IMR-90 (cell line): ENCODE results near the gene TTC39A.

Source experiments
- CEBPB ChIP-seq: IDR thresholded peaks from 2 replicates; pipeline ENCODE4 v1.6.1; 2012; ENCODE audit warnings: low read depth, low read length, improper control_type of control experiment
- CTCF ChIP-seq: conservative IDR thresholded peaks from 2 replicates; pipeline ENCODE4 v1.5.1; 2012; ENCODE audit warnings: mild to moderate bottlenecking, low read depth, low read length, improper control_type of control experiment
- ELK1 ChIP-seq: fragments of 150-350 bp; IDR thresholded peaks from 2 replicates; pipeline ENCODE4 v1.6.1; 2016; ENCODE audit warnings: low read depth, mild to moderate bottlenecking, low read length, moderate library complexity, borderline replicate concordance
- NFE2L2 ChIP-seq: fragments of 150-350 bp; IDR thresholded peaks from 2 replicates; pipeline ENCODE4 v1.6.1; 2016; ENCODE audit warnings: low read depth, mild to moderate bottlenecking, low read length
- RAD21 ChIP-seq: IDR thresholded peaks from 2 replicates; pipeline ENCODE4 v1.6.1; 2012; ENCODE audit warnings: low read length, improper control_type of control experiment
- RFX5 ChIP-seq: IDR thresholded peaks from 2 replicates; pipeline ENCODE4 v1.8.0; 2012; ENCODE audit warnings: low read depth, mild to moderate bottlenecking, low read length, moderate library complexity
- SMC3 ChIP-seq: fragments of 150-350 bp; IDR thresholded peaks from 2 replicates; pipeline ENCODE4 v1.6.1; 2016; ENCODE audit warnings: low read depth, mild to moderate bottlenecking, antibody characterized with exemption, low read length, moderate library complexity

GRCh38 chr1:51305371-51305823 lies 25.0 kb downstream of the TTC39A start:
- TF ChIP-seq ELK1: no peak
- TF ChIP-seq RAD21: no peak
- TF ChIP-seq CEBPB: no peak
- no peak for TF ChIP-seq CTCF
- no peak for TF ChIP-seq RFX5
- no peak for TF ChIP-seq NFE2L2
- TF ChIP-seq SMC3: no peak
